ENCODE data around the gene HESX1. TPM values are rescaled to one million over a fixed set of nuclear protein-coding genes. Genes with fewer than 3 reads are reported as not detected.

HESX1 gene
- total and polyA plus RNA-seq, 7 donors: 0.18 to 0.46 (median 0.32) TPM; not detected in 1

- Histone ChIP-seq H3K36me3 (ENCODE audit: insufficient read depth in 1 of 2, low read depth in 1 of 2) (no peaks in the 10 kb centered on the region), H3K9me3 (no peaks in the 10 kb centered on the region), H3K27me3 (ENCODE audit: insufficient read depth in 3 of 3, low read length in 2 of 3) (peaks cover 0 to 3% (median 0%) of the 10 kb centered on the region in 3 donors), H3K27ac (no peak overlapping the region), H3K4me3 (no peak overlapping the region), H3K4me1 (no peaks in the 10 kb centered on the region)
- WGBS, 3 donors: 38 to 48% (median 48%) methylated on average over 15 of the region's 15 CpGs
- ATAC-seq: no peak
- TF ChIP-seq CTCF (IDR thresholded peaks at IDR 0.05): no peak
- intact Hi-C loops (cut with DNase I): no loop called here
- DNase-seq: no peak
Observed at GRCh38 chr3:57154470-57155309, 45.1 kb downstream of the HESX1 start.

DNA sequence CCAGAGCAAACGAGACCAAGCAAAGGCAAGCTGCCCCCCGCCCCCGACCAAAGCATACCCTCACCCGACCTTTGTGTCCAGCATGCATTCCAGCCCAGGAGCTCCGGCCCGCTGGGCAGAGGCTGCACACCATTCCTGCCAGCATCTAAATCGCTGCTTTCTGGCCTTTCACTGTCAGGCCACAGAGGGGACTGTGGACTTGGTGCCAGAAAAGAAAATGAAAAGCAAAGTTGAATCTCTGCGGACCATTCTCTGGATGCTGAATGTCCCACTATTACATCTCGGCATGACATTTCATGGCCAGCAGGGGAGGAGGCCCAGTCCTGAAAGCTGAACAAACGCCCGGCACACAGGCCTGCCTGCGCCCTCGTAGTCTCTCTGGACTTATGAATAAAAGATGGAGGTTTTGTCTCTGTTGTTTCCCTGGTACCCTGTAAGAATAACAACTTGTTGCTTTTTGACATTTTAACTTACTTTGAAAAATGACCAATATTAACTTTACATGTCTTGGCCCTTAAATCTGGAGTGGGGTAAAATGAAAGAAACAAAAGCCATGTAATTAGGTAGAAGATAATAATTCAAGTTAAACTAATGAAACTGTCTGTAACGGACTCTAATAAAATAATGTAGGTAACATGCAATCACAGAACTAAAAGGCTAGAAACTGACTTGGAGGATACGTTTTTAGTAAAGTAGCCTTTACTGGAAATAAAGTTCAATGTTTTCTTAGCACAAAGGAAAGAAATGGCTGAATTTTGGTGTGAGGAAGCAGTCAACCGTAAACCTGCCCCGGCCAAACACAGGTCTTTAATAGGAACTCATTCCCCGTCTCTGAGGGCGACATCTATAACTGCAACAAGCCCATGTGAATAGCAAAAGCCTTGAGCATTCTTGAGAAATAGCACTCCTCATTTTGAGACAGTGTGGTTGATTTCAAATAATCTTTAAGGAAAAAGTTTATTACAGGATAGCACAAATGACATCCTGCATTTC lies 47.3 kb downstream of the HESX1 start:
- intact Hi-C loops (cut with DNase I): no loop called here
- Histone ChIP-seq H3K27me3 (ENCODE audit: insufficient read depth in 3 of 3, low read length in 2 of 3) (peaks cover 0 to 3% (median 0%) of the 10 kb centered on the region in 3 donors), H3K4me3 (no peak overlapping the region), H3K9me3 (no peaks in the 10 kb centered on the region), H3K36me3 (ENCODE audit: insufficient read depth in 1 of 2, low read depth in 1 of 2) (no peaks in the 10 kb centered on the region), H3K27ac (no peak overlapping the region), H3K4me1 (no peaks in the 10 kb centered on the region)
- DNase-seq (peak in 1 of 2 donors; percentile 62), ATAC-seq (peak in 2 of 4 donors; percentile 48 to 56)
- 44 to 55% (median 52%) methylated on average over 19 of the region's 19 CpGs for WGBS, 3 donors
- no peak for TF ChIP-seq CTCF (IDR thresholded peaks at IDR 0.05)

- DNase-seq: no peak
- no peaks in the 10 kb centered on the region for H3K4me1 ChIP-seq
Observed at GRCh38 chr3:57151749-57152148, 48.0 kb downstream of the HESX1 start.

GRCh38 chr3:57151021-57151449 lies 48.7 kb downstream of the HESX1 start:
- Histone ChIP-seq H3K4me1 (no peaks in the 10 kb centered on the region), H3K4me3 (no peak overlapping the region), H3K36me3 (ENCODE audit: insufficient read depth in 1 of 2, low read depth in 1 of 2) (no peaks in the 10 kb centered on the region), H3K27me3 (ENCODE audit: insufficient read depth in 3 of 3, low read length in 2 of 3) (peaks cover 0 to 3% (median 0%) of the 10 kb centered on the region in 3 donors), H3K27ac (no peak overlapping the region), H3K9me3 (no peaks in the 10 kb centered on the region)
- 43 to 58% (median 51%) methylated on average over 2 of the region's 2 CpGs for WGBS, 3 donors
- DNase-seq (no peak), ATAC-seq (no peak)
- no peak for TF ChIP-seq CTCF (IDR thresholded peaks at IDR 0.05)
- intact Hi-C loops (cut with DNase I): no loop called here

More at GRCh38 chr3:57151749-57152148, 48.0 kb downstream of the HESX1 start:
- intact Hi-C loops (cut with DNase I): no loop called here
- H3K4me3 ChIP-seq: no peak overlapping the region
- peaks cover 0 to 3% (median 0%) of the 10 kb centered on the region in 3 donors for H3K27me3 ChIP-seq (ENCODE audit: insufficient read depth in 3 of 3, low read length in 2 of 3)
- H3K27ac ChIP-seq: no peak overlapping the region
- ATAC-seq: no peak
- no peaks in the 10 kb centered on the region for H3K36me3 ChIP-seq (ENCODE audit: insufficient read depth in 1 of 2, low read depth in 1 of 2)
- H3K9me3 ChIP-seq: no peaks in the 10 kb centered on the region
- WGBS, 3 donors: 32 to 54% (median 37%) methylated on average over 3 of the region's 3 CpGs
- no peak for TF ChIP-seq CTCF (IDR thresholded peaks at IDR 0.05)
